Activated CD8-positive, alpha-beta memory T cell treated with anti-CD3 and anti-CD28 coated beads for 48 hours (primary cell): Measurements from ENCODE around the gene NMRAL1.

ENCODE experiments used
- DNase-seq, 3 experiments: peaks; one replicate each; pipeline ENCODE4 v3.0.0-alpha.2; 2020; ENCODE audit warnings: low read depth in 2 of 3, low spot score in 2 of 3

NMRAL1 gene

DNA sequence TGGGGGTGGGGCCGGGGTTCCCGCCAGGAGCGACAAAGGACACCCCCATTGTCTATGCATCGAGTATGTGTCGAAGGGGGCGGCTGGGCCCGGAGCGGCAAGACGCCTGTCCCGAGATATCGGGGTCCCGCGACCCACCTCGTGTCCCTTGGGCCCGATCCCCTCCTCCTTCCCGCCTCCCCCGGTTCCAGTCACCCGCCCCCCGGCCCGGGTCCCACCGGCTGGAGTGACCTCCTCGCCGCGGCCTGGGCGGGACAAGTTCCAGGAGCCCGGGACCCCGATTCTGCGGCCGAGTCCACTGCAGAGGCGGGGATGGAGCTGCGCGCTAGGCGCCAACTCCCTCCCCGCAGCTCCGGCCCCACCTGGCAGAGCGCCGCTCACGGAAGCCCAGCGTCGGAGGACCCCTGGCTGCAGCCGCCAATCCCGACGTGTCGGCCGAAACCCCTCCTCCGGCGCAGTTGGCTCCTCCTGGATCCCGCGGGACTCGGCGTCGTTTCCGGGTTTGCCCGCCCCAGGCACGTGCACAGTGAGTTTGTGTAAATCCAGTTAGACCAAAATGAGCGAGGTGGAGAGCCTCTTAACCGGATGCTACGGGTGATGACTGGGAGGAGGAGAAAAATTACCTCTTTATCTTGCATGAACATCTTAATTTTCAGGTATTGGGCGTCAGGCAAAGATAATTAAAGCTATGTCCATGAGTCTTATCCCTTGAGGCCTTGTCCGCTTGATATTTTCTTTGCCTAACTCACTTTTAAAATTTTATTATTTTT lies at the start of gene NMRAL1:
Gene NMRAL1 (minus strand): TSS at position 434 of the 770 bp plus-strand sequence. CDS start 493 bp downstream, outside the sequence.
- peak; percentile 68 to 86 (median 79) for DNase-seq

DNA sequence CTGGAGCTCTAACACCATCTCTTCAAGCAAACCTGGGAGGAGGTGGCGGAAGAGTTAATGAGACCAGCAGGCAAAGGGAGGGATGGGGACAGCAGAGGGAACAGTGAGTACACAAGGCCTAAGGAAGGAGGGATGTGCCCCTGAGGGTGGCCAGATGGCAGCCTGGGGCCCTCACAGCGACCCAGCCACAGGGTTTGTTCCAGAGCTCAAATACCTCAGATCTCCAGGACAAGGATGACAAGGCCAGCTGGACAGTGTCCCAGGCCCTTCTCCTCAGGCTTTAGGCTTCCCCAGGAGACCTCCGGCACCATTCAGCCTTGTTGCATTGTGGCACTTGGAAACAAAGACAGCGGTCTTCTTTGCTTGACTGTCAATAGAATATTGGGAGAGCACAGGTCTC lies 49.3 kb upstream of the NMRAL1 start:
- DNase-seq, result no peak

DNA sequence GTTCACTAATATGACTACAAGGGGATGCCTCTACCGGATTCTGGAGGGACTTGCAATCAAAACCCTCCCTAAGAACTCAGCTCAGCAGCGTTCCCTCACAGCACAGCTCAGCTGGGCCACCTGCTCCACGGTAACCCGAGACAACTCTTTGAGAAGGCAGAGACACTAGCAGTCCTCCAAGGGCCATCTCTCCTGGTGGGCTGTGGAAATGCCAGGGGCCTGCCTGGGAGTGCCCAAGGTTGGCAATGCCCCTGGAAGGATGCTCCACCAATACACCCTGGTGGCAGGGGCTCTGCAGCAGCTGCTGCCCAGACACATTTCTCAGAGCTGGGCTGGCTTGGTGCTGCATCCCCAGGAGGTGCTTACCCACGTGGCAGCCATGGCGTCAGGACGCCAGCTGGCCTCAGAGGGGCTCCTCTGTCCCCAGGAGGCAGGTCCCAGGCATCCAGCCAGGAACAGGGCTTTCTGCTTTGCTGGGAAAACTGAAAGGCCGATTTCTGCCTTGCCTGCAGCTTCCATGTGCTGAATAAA lies 47.7 kb upstream of the NMRAL1 start:
- DNase-seq, result no peak

DNA sequence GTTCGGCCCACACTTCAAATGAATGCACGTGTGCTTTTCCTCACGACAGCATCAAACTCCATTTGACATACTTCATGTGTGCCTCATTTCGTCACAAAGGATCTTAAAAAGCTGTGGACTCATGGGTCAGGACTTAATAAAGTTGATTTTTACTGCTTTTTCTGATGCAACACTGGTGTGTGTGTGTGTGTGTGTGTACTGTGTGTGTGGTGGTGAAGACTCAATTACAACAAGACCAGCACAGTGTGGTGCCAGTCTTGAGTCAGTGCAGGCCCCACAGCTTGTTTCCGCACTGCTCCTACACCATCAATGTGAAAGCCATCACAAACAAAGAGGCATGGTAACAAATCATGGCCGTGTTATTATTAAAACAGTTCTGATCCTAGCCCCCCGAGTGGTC lies 46.5 kb upstream of the NMRAL1 start:
- no peak for DNase-seq

DNA sequence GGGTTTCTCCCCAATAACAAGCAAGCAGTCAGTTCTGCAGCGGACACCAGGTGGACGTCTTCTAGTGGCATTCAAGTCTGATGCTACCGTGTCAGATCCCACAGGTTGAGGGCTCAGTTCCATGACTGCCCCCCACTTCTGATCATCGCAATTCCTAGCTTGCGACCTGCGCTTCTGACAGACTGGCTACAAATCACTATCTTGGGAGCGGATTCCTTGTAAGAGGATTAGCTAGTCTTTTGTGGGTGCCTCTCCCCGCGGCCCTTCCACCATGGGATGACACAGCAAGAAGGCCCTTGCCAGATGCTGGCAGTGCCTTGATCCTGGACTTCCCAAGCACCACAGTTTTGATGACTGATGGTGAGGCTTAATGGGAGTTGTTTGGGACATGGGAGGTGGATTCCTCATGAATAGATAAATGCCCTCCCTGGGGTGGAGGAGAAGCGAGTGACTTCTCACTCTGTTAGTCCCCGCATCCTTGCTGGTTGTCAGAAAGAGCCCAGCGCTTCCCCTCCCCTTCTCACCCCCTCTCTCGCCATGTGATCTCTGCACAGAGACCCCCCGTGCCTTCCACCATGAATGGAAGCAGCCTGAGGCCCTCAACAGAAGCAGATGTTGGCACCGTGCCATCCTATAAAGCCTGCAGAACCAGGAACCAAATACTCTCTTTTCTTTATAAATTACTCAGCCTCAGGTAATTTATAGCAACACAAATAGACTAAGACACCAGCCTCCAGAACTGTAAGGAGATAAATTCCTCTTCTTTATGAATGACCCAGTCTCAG lies 45.0 kb upstream of the NMRAL1 start:
- DNase-seq, result no peak

DNA sequence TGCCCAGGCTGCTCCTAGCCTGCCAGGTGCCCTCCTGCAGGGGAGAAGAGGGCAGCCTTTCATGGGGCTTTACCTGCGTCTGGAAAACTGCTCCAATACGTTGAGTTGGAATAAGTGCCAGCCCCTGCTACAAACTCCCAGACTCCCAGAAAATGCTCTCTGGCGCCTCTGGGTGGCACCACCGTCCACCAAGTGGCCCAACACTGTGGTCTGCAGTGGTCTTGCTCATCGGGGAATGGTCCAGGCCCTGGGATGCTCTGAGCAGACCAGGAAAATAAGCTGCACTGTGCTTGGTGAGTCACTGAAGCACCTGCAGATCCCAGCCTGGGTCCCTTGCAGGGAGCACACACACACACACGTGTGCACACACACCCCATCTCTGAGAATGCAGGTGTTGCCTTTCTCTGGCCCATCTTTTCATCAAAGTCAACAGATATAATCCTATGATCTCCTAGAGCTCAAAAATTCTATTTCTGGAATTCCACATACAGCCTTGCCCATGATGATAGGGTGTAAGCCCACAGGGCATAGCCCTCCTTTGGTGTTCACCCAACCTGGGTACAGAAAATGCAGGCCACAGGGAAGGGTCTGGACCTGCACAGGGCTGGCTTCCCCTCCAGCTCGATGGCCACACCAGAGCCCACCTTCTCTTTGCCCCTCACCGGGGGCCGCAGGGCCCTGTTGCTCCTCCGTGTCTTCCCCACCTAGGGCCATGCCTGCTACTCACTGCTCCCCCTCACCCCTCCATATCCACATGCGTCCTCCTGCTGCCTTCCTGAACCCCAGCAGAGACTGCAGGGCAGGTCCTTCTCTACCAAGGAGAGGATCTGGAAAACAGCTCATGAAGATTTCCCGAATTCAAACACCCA lies 43.6 kb upstream of the NMRAL1 start:
- no peak for DNase-seq

DNA sequence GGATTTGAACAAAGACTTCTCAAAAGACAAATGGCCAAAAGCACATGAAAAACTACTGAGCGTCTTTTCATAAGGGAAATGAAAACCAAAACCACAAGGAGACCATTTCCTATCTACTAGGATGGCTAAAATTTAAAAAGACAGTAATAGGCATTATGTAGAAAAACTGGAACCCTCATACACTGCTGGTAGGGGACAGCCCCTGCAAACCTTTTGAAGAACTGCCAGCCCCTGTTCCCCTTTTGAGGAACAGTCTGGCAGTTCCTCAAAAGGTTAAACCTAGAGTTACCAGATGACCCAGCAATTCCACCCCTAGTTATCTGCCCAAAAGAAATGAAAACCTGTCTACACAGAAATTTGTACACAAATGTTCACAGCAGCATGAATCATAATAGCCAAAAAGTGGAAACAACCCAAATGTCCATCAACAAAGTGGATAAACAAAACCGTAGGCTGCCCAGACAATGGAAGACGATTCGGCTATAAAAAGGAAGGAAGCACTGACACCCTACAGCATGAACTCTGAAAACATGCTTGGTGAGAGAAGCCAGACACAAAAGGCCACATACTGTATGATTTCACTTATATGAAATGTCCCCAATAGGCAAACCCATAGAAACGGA lies 41.3 kb upstream of the NMRAL1 start:
- DNase-seq, result no peak

DNA sequence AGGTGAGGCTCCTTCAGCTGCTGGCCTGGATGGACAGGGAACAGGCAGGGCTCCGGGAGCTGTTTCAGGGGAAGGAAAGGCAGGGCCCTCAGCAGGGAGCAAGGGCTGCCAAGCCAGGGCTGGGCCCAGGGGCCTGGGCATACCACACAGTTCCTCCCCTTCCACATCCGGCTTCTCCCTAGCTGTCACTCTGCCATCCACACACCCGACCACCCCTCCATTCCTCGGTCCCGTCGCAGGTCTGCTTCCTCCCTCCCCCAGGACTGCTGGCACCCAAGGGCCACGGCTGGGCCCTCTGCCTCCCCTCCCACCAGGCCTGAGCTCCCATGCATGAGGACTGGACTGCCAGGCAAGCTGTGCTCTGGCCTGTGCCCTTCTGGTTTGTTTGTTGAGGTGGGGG lies 40.2 kb upstream of the NMRAL1 start:
- DNase-seq, result no peak

DNA sequence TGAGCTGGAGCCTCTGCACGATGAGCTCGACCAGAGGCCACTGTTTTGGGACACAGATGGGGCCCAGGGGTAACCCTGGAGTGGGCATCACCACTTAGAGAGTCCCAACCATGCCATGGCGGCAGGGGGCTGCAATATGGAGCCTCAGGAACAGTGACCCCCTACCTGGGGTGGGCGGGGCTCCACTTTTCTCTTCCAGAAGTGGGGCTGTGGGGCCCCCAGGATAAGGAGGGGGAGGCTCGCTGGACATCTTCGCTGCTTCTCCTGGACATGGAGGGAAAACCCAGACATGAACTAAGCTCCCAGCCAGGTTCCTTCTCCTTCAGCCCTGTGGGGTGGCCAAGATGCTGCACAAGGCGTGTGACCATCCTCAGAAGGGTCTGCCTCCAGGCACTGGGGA lies 39.5 kb upstream of the NMRAL1 start:
- no peak for DNase-seq

DNA sequence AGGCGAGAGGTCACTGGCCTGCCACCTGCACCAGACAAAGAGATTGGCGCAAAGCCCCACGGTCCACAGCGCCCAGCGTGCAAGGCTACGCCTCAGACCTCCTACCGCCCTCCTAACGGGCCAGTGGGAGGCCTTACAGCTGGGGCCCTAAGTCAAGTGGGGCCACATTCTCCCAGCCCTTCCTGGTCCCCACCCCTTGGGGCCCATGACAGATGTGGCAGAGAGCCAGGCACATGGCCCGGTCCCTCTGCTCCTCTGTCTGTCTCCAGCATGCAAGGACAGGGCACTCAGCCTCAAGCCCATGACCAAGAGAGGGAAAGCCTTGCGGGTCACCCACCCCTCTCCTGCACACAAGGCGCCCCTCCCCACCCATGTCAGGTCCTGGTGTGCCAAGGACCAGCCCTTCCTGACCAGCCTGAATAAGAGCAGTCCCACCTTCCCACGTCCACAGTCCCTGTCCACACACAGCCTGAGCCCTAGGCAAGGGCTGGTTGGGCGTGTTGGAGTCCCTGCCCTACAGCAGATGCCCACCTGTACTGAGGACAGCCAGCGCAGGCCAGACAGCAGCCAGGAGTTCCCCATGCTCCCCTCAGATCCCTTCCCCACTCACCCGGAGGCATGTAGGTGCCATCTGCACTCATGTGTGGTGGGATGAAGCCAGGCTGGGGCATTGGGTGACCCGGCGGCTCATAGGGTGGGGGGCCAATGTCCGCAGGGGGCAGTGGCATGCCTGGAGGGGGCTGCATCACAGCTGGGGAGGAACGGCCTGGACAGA lies 38.8 kb upstream of the NMRAL1 start:
- DNase-seq, result no peak

DNA sequence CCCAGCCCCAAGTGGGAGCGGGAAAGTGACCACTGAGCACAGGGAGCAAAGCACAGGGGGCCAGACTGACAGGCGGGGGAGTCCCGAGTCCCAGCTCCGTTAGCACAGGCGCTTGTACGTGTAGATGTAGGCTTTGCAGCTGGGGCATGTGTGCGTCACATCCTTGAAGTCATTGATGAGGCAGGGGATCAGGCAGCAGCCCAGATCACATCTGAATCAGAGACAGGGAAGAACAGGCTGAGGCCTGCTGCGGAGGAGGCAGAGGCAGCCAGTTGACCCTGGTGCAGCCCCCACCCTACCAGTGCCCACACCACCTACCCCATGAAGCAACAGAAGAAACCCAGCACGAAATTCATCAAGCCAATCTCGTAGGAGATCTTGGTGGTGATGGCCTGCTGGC lies 38.0 kb upstream of the NMRAL1 start:
- DNase-seq, result no peak

DNA sequence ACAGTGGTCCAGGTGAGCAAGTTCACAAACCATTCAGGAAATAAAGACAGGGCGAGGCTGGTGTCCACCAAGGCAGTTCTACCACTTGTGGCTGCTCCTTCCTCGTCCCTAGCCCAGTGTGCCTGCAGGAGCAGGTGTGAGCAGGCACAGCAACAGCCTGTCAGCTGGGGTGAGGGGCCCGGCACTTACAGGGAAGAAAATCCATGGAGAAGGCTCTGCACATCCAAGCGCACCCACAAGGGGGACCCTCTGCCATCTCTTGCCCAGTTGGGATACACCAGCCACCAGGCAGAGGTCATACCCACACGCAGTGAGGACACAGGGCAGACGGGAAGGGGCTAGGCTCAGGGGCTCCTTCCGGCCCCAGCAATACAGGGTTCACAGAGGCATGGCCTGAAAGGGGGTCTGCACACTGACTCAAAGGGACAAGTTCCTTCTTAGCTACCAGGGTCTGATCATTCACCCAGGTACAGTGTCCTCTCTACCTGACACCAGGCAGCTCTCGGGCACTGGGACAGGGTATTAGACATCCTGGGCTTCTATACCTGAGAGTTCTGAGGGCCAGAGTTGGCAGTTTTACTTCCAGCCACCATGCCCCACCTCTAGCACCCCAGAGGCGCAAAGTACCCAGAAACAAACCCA lies 37.1 kb upstream of the NMRAL1 start:
- DNase-seq, result no peak

DNA sequence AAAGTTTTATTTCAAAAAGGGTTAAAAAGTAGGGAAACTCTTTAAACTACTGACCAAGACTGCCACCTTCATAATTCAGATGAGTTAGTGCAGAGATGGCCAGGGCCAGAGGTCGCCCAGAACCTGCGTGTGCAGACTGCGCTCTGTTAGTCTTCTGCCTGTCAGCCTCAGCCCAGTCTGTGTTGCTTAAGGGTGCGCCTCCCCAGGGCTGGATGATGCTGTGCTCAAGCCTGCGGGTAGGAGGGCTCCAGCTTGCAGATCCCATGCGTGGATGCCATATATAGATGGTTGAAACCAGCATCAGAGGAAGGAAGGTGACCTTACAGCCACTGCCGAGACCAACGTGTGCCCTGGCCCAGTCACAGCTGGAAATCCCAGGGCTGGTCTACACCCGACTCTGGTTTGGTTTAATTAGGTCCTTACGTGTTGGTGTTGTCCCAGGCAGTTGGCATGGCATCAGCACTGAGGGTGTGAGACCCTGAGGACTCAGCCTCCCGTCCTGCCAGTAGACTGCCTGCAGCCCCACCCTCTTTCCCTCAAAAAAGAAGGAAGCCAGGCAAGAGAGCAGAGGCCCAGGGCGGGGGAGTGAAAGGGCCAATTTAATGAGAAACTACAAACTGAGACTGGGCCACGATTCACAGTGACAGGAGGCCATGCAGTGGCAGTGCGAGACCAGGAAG lies 36.5 kb upstream of the NMRAL1 start:
- DNase-seq, result no peak

DNA sequence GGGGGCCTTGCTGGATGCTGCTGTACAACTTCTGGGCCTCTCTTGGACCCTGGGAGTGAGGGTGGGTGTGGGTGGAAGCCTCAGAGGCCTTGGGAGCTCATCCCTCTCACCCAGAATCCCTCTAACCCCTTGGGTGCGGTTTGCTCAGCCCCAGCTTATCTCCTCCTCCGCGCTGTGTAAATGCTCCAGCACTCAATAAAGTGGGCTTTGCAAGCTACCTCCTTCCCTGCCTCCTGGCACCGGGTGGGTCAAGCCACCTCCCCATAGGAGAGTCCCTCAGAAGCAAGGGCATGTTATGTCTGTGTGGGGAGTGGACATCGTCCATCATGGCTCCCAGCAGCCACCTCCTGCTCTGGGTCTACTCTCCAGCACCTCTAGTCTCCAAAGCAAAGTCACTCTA lies 35.7 kb upstream of the NMRAL1 start:
- DNase-seq, result no peak

DNA sequence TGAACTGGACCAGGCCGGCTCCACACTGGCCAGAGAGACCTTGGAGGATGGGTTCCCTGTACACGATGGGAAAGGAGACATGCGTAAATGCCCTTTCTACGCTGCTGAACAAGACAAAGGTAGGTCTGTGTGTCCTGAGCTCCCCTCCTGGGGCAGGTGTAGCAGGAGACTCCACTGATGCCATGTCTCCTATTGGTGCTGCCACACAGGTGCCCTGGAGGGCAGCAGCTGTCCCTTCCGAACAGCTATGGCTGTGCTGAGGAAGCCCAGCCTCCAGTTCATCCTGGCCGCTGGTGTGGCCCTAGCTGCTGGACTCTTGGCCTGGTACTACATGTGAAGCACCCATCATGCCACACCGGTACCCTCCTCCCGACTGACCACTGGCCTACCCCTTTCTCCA lies 35.0 kb upstream of the NMRAL1 start:
- DNase-seq, result no peak

DNA sequence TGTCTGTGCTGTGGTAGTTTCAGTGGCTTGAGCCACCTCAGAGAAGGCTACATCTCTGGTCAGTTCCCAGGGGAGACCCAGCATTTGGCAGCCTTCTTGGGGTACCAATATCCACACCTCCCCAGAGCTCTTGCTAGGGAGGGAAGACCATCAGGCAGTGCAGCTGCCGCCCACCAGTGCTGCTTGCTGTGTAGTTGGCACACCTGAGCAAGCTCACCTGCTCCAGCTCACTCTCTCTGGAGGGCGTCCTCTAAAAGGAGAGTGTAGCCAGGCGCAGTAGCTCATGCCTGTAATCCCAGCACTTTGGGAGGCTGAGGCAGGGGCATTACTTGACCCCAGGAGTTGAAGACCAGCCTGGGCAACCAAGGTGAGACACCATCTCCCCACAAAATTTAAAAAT lies 34.4 kb upstream of the NMRAL1 start:
- DNase-seq, result no peak

DNA sequence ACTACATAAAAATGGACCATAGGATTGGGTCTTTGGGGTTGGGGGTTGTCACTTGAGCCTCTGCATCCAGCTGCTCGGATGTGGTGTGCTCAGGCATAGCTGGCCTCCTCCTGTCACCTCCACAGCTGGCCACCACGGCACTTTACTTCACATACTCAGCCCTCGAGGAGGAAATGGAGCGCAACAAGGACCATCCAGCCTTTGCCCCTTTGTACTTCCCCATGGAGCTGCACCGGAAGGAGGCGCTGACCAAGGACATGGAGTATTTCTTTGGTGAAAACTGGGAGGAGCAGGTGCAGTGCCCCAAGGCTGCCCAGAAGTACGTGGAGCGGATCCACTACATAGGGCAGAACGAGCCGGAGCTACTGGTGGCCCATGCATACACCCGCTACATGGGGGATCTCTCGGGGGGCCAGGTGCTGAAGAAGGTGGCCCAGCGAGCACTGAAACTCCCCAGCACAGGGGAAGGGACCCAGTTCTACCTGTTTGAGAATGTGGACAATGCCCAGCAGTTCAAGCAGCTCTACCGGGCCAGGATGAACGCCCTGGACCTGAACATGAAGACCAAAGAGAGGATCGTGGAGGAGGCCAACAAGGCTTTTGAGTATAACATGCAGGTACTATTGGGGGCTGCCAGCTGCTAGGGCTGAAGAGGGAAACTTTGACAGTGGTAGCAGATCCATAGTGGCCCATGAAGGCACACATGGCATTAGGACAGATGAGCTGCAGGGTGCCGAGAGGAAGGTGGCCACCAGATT lies 33.3 kb upstream of the NMRAL1 start:
- DNase-seq, result no peak

DNA sequence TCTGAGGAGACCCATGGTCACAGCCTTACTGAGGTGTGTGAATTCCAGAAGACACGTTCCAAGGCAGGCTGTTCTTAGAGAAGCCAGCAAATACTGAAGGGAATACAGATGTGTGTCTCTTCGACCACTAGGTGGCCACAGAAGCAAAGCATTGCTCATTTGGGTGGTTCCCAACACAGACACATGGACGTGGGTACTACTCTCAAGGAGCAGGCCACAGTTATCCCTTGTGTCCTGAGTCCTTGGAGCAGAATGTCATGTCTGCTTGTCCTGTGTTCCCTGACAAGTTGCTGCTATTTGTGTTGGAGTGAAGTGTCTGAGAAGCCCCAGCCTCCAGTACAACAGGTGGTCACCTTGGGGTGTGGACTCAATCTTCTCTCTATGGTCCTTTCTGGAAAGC lies 32.0 kb upstream of the NMRAL1 start:
- no peak for DNase-seq
